HG03439 (cell line): ENCODE measurements around the gene HOOK1.
"Not testable (repeated sequence)": the region's sequence is repeated elsewhere in the genome, so short reads cannot be mapped to it uniquely, and the experiment has no call there.

ENCODE experiments used
- ATAC-seq: cut with Tn5 transposase; IDR thresholded peaks from one replicate; pipeline ENCODE4 v1.9.1; 2021; ENCODE audit warnings: mild to moderate bottlenecking, moderate library complexity; ENCODE audit not compliant: unreplicated experiment

HOOK1 gene

DNA sequence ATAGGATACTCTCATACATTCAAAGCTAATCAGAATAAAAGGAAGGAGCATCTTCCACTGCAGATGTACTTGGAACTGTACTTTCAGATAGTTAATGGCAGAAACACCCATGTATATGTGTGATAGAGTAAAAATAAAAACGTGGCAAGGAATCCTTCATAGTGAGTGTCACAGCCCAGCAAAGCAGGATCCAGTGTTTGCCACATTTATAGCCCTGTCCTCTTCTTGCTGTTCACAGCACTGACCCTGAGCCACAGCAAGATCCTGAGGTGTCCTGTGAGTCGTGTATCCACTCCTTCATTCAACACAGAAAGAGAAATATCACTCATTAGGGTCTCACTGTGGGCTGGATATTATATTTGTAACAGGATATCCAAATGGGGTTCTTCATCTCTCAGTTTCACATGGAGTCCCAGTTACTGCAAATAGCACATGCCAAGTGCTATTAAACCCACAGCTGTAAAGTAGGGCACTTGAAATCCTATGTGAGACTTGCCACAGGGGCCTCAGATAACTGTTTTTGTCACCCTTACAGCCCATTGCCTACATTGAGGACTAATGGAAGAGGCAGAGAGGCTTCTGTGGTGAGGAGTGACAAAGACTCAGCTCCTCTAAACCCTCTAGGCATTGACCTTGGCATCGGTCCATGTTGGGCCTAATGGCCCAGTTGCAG is 70.5 kb downstream of the HOOK1 start:
- ATAC-seq: no peak

DNA sequence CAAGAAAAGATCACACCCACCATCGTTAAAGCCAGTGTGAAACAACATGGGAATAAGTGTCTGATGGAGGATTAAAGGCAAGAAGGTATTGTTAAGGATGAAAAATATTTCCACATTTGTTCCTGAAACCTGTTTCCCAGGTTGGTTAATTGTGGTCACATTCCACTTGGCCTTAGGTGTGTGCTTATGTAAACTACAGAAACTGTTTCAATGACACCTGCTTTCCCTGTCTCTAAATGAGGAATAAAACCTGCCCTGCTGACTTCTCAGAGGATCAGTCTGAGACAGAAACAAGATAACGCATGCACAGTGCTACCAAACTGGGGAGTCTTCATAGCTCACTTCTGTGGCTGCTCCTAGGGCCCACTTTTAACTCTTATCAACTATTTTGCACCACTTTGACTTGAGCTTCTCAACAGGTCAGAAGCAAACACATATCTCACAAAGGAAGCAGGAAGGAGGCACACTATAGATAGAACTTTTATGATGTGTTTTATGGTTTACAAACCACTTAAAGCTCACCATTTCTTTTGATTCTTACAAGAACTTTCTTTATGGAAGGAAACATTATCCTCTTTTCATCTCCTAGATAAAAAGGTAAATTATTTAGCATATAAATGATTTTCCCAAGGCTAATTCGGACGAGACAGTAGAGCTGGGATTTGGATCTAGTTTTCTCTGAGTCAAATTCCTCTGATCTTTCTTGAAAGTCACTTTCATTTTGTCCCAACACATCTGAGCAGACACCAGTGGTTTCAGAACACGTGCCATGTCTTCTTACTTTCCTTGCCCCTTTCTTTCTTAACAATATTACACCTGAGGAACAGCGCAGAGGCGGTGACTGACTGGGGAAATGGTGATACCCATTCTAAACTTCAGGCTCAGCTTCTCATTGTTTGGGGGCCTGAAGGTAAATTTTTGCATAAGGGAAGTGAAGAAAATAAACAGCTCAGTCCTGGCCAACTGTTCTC is 78.4 kb downstream of the HOOK1 start:
- no peak for ATAC-seq

DNA sequence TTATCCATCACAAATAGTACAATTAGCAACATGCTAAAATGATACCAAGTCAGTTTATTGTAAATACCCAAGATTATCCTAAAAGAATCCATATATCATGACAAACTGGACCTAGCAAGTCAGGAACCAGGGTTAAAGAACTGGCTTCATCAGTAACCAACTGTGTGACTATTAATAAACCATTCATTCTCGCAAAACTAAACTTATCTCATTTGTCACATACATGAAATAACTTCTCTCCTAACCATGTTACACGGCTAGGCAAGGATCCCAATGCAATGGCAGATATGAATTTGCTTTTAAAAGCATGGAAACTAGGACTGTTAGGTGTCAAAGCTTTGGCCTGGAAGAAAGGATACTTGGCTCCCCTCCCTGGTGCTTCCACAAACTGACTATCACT is 82.4 kb downstream of the HOOK1 start:
- ATAC-seq: no peak

DNA sequence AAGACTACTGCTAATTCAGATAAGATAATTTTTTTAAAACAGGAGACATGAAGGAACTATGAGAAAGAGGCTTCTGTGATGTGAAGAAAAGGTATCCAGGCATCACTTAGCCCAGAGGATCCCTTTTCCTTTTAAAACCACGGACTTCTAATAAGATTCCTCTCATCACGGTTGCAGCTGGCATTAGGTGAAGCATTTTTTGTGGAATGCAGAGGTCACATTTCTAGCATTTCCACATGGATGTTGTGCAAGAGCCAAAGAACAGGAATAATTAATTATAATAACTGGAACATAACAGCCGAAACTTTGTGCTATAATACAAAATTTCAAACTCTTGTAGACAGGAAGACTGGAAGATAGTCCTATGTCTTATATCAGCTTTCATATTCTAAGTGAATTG is 84.2 kb downstream of the HOOK1 start:
- ATAC-seq: no peak

DNA sequence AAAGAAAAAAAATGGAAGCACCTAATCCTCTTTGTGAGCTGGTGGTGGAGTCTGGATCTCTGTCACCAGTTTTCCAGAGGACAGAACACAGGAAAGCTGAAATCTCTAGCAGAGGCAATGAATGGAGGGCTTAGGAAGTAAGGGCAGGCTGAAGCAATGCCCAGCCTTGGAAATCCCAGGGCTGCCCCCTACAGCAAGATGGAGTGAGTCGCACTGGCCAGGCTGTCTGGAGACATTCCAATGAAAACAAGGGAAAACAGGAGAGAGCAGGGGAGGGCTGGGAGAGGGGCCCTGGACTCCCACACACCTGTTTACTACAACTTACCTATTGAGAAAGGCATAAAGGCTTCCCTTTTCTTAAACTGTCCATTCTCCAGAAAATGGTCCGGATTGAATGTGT is 85.9 kb downstream of the HOOK1 start:
- ATAC-seq: no peak

DNA sequence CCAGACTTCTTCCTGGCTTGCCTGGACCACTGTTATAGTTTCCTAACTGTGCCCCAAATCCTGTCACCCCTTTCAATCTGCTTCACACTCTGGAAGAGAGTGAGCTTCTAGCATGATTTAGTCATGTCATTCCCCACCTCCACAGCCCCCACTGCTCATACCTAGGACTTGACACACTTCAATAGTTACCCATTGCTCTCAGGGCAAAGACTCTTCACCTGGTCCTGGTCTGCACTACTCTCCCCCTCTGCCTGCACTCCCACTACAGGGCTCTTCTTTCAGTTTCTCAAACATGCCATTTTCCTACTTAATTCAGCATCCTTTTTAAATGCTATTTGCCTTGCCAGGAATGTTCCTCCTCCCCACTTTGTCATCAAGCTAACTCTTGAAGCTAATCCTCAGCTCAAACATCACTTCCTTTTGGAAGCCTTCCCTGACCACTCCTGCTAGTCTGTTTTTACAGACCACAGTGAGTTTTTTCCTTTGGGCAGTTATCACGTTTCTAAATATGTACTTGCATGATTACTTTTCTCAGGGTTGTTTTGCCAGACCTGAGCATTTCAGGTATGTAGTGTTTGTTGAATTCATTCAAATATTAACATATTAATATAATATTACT is 87.1 kb downstream of the HOOK1 start:
- ATAC-seq: no peak

DNA sequence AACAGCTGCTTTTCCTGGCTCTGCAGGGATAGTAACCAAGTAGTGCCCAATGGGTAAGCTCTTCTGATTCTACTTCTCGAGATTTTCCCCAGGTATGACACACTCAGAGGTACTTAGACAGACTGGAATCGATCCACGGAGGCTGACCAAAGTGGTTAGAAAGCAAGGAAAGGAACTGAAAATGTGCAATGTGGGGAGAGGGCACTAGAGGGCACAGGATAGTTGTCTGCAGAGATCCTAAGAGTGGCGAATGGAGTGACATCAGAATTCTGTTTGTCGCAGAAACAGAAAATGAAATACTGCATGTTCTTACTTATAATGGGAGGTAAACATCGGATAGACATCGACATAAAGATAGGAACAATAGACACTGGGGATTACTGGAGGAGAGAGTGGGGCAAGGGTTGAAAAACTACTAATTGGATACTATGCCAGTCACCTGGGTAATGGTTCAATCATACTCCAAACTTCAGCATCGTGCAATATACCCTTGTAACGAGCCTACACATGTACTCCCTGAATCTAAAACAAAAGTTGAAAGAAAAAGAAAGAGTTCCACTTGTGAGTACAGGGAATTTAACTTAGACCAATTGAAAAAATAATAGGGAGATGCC is 88.5 kb downstream of the HOOK1 start:
- no peak for ATAC-seq

DNA sequence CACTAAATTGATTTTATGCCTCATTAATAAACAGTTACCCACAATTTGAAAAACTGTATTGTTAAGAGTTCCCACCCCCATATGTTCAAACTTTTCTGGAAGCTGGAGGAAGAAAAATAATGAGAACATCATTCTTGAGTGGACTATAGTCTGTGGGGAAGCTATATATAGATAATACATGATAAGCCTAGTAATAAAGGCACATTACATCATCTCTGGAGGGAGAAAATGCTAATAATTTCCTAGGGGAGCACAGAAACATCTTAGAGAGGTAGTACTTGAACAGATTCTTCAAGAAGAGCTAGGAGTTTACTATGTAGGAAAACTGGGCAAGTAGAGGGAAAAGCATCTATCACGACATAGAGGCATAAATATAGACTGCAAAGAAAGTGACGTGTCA is 92.2 kb downstream of the HOOK1 start:
- no peak for ATAC-seq

DNA sequence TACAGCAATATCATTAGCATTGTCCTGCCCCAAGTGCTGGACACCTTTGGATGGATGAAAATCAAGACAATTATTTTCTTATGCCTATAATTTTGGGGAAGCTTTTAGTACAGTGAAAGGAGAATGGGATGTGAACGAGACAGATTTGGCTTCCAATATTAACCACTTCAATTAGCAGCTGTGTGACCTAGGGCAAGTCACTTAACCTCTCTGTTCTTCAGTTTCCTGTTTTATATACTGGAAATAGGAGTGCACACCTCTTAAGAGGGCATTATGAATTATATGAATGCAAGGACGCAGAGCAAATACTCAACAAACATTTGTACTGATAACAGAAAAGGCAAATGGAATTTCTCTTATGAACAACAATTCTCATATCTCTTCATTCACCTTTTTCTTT is 93.3 kb downstream of the HOOK1 start:
- no peak for ATAC-seq

DNA sequence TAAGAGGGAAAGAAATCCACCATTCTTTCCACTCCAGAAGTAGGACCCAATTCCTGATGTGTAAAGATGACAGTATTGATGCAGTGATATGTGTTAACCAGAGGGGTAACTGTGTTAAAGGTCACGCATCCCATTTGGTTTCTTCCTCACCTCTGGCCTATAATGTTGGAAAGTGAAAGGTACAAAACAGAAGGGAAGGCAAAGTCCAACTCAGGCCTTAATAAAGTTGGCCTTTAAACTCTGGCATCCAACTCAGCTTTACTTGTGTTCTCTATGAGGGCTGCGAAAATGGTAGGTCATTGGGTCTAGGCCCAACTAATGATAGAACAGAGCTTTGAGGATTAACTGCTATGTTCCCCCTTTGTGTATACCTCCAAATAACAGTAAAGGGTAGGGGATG is 93.9 kb downstream of the HOOK1 start:
- no peak for ATAC-seq

DNA sequence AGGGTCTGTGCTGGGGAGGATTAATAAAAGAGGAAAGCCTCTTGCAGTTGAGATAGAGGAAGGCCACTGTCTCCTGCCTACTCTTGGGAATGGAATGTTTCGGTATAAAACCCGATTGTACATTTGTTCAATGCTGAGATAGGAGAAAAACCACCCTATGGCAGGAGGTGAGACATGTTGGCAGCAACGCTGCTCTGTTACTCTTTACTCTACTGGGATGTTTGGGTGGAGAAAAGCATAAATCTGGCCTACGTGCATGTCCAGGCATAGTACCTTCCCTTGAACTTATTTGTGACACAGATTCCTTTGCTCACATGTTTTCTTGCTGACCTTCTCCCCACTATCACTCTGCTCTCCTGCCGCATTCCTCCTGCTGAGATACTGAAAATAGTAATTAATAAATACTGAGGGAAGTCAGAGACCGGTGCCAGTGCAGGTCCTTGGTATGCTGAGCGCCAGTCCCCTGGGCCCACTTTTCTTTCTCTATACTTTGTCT is 100.1 kb downstream of the HOOK1 start:
- not testable (repeated sequence) for ATAC-seq

DNA sequence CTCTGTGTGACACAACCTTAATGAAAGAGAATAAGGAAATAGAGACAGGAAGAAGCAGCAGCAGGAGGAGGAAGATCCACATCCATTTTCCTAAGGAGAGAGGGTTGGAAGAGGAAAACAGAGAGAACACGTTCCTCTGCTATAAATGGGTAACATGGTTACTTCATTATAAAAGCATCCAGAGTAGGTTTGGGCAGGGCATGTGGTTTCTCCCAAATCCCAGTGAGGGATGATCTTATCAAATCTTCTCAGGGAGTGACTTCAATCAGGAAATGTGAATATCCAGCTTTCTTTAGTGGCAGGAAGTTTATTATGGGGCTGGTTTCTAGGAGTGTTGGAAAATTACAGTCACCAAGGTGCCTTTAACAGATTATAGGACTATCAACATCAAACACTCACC is 100.8 kb downstream of the HOOK1 start:
- no peak for ATAC-seq

DNA sequence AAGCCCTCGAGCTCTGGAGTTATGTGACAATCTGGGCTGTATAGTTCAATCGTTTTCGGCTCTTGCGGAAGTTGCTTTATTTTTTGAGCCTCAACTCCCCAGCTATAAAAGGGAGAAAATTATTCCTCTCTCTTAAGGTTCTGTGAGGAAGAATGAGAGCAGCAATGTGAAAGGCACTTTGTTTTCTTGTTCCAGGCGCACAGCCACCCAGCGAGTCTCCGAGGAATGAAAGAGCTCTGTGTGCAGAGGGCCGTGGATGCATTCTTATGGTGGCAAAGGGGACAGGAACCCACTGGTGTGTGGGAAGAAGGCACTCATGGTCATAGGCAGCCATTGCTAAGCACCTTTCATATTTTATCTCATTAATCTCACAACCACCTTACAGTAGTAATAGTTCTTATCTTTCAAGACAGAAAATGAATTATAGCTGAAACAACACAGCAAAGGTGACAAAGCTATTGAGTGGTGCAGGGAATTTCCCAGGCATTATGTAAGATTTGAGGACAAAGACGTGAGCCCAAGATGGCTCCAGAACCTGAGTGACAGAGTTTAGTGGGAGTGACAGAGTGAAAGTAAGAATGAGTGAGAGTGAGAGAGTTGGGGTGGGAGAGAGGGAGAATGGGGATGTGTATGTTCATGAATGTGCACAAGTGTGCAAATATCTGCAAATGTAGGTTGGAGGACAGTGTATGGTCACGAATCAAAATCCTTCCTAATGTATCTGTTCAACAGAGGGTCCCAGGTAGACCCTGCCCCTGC is 102.5 kb downstream of the HOOK1 start:
- no peak for ATAC-seq

DNA sequence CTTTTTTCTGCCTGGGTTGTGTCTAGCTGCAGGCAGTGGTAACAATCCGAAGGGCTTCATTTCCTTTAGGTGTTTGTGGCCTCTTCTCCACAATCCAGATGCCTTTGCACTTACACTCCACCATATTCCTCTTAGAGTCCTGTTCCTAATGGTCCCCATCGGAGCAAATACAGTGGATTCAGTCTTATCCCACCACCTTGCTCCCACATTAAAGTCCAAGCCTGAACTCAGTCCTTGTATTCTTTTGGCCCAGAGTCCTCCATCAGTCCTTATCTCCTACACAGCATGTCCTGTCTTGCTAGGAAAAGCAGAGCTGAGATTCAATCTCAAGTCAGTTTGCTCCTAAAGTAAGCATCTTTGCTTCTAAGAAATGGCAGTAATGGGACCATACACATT is 103.0 kb downstream of the HOOK1 start:
- no peak for ATAC-seq

DNA sequence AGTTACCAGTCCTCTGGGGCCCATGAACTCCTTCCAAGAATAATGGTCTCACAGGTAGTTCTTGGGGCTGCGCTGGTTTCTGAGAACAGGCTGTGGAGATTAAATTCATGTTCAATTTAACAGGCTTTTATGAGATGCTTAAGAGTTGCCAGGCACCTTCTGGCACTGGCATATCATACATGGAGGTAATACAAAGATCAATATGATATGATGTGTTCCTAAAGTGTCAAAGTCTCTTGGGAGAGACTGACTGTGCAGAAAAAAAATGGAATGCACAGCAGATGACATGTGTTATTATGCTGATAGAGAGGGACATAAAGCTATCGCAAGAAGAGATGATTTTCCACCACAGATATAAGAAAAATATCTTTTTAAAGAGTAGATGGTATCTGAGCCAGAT is 105.0 kb downstream of the HOOK1 start:
- ATAC-seq: no peak

DNA sequence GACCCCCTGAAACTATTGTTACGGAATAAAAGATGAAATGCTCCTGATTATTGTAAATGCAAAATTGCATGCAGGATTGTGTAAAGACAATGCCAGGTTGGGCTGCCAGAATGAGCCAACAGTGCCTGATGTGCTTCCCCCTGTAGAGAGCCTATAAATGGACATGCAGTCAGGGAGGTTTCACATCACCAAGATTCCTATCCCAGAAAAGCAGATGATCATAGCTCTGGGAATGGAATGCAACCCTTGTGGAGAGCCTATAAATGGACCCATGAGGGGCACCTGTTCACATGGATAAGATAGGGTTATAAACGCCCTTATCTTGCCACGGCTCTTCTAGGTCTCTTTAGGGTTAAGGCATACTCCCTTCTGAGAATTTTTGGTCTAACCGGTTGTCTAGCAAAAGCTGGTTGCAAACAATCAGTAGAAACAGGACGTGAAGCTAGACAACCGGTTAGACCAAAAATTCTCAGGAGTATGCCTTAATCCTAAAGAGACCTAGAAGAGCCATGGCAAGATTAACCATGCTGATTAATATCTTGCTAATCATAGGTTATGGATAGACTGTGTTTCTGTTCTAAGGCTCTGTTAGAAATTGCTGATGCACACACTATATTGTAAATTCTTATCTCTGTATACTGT is 106.6 kb downstream of the HOOK1 start:
- not testable (repeated sequence) for ATAC-seq

DNA sequence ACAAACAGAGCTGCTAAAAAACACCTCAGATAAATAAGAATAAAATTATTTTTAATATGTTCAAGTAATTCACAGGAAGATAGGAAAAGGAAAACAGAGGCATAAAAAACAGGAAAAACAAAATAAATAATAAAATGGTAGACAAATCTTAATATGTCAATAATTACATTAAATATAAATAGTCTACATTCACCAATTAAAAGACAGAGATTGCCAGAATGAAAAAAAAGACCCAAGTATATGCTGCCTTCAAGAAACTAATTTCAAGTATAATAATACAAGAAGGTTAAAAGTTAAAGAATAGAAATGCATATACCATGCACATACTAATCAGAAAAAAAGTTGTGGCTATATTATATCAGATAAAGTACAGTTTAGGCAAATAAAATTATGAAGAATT is 109.9 kb downstream of the HOOK1 start:
- no peak for ATAC-seq
